HL-60 (cell line): ENCODE measurements around the gene KRT85.

ENCODE experiments used
- DNase-seq, 2 experiments: peaks; one replicate each; pipeline ENCODE4 v3.0.0-alpha.2; 2010 to 2020; ENCODE audit warnings: low read depth in 1 of 2, low spot score in 1 of 2
- H3K27ac ChIP-seq: fragments of 250-450 bp; sonication (Bioruptor Pico); replicated peaks from 2 replicates; pipeline ENCODE4 v1.5.1; 2020; ENCODE audit warnings: mild to moderate bottlenecking, moderate library complexity
- H3K27me3 ChIP-seq: fragments of 250-450 bp; sonication (Bioruptor Pico); 2 replicates; pipeline ENCODE4 v1.5.1; 2021; ENCODE audit warnings: mild to moderate bottlenecking, moderate library complexity; ENCODE audit not compliant: insufficient read depth, poor library complexity, severe bottlenecking
- H3K4me3 ChIP-seq: replicated peaks from 2 replicates; pipeline ENCODE4 v1.5.1; 2011; ENCODE audit warnings: mild to moderate bottlenecking, control low read depth, low read length; ENCODE audit not compliant: insufficient read depth
- CTCF ChIP-seq: IDR thresholded peaks from one replicate; pipeline ENCODE4 v1.5.1; 2011; ENCODE audit warnings: low read length, control low read depth, inconsistent platforms; ENCODE audit not compliant: insufficient read depth
- GABPA ChIP-seq: IDR thresholded peaks from 2 replicates; pipeline ENCODE4 v1.6.1; 2012; ENCODE audit warnings: low read depth
- POLR2AphosphoS5 ChIP-seq: IDR thresholded peaks from 2 replicates; pipeline ENCODE4 v1.6.1; 2012; ENCODE audit warnings: low read depth
- REST ChIP-seq: IDR thresholded peaks from 2 replicates; pipeline ENCODE4 v1.6.1; 2012; ENCODE audit warnings: low read depth; ENCODE audit not compliant: insufficient replicate concordance
- SPI1 ChIP-seq: IDR thresholded peaks from 2 replicates; pipeline ENCODE4 v1.6.1; 2012; ENCODE audit warnings: low read depth, mild to moderate bottlenecking, borderline replicate concordance

The KRT85 gene

GRCh38 chr12:52324153-52324444 is 43.2 kb downstream of the KRT85 start:
- no peak for DNase-seq
- Histone ChIP-seq H3K4me3 (no peak overlapping the region), H3K27me3 (peaks cover 16% of the 10 kb centered on the region), H3K27ac (no peak overlapping the region)
- TF ChIP-seq CTCF = no peak
- TF ChIP-seq REST = no peak
- no peak for TF ChIP-seq GABPA
- no peak for TF ChIP-seq SPI1
- TF ChIP-seq POLR2AphosphoS5 = no peak

GRCh38 chr12:52323416-52324152 is 43.7 kb downstream of the KRT85 start:
- Histone ChIP-seq H3K4me3 (no peak overlapping the region), H3K27me3 (peaks cover 16% of the 10 kb centered on the region)
- DNase-seq = no peak

GRCh38 chr12:52323001-52323400 is 44.3 kb downstream of the KRT85 start:
- DNase-seq = no peak
- TF ChIP-seq SPI1 (no peak), CTCF (no peak), GABPA (no peak), REST (no peak), POLR2AphosphoS5 (no peak)
- Histone ChIP-seq H3K4me3 (no peak overlapping the region), H3K27me3 (peaks cover 16% of the 10 kb centered on the region), H3K27ac (no peak overlapping the region)

More at GRCh38 chr12:52323416-52324152, 43.7 kb downstream of the KRT85 start:
- TF ChIP-seq CTCF = no peak
- TF ChIP-seq GABPA = no peak
- no peak for TF ChIP-seq SPI1
- H3K27ac ChIP-seq = no peak overlapping the region

GRCh38 chr12:52322069-52322468 is 45.2 kb downstream of the KRT85 start:
- H3K4me3 ChIP-seq = no peak overlapping the region
- H3K27me3 ChIP-seq = peaks cover 16% of the 10 kb centered on the region
- no peak for DNase-seq
- TF ChIP-seq POLR2AphosphoS5 (no peak), GABPA (no peak), SPI1 (no peak), CTCF (no peak), REST (no peak)
- no peak overlapping the region for H3K27ac ChIP-seq
